HG02623 (cell line): ENCODE results near the gene SLC2A4.
A peak's percentile ranks its signal among the peaks of the same experiment; 100 is the strongest.
"Not testable (repeated sequence)": the region's sequence is repeated elsewhere in the genome, so short reads cannot be mapped to it uniquely, and the experiment has no call there.

Experiments
- ATAC-seq: cut with Tn5 transposase; IDR thresholded peaks from one replicate; pipeline ENCODE4 v1.9.1; 2021; ENCODE audit warnings: moderate library complexity; ENCODE audit not compliant: unreplicated experiment

The SLC2A4 gene

DNA sequence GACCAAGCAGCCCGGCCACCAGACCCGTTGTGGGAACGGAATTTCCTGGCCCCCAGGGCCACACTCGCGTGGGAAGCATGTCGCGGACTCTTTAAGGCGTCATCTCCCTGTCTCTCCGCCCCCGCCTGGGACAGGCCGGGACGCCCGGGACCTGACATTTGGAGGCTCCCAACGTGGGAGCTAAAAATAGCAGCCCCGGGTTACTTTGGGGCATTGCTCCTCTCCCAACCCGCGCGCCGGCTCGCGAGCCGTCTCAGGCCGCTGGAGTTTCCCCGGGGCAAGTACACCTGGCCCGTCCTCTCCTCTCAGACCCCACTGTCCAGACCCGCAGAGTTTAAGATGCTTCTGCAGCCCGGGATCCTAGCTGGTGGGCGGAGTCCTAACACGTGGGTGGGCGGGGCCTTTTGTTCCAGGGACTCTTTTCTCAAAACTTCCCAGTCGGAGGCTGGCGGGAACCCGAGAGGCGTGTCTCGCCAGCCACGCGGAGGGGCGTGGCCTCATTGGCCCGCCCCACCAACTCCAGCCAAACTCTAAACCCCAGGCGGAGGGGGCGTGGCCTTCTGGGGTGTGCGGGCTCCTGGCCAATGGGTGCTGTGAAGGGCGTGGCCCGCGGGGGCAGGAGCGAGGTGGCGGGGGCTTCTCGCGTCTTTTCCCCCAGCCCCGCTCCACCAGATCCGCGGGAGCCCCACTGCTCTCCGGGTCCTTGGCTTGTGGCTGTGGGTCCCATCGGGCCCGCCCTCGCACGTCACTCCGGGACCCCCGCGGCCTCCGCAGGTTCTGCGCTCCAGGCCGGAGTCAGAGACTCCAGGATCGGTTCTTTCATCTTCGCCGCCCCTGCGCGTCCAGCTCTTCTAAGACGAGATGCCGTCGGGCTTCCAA is at the start of gene SLC2A4:
TSS of gene SLC2A4 (plus strand) at position 645 of the 879 bp plus-strand sequence. CDS start at position 862, 217 bp downstream.
- ATAC-seq: peak; percentile 38

DNA sequence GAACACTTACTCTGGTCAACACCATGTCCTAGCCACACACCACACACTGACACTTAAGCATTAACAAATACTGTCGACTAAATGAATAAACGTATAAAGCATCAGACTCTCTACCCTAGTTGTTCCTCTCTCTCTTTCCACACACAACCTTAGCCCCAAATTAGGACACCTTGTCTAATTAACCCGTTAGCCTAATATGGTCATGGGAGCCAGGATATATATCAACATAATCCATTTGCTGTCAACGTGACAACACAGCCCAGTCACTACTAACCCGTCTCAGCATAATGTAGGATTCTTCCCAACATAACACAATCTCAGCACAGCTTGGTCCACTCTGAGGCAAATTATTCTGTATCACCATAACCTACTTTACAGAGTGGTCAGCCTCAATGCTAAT is 49.4 kb upstream of the SLC2A4 start:
- no peak for ATAC-seq

DNA sequence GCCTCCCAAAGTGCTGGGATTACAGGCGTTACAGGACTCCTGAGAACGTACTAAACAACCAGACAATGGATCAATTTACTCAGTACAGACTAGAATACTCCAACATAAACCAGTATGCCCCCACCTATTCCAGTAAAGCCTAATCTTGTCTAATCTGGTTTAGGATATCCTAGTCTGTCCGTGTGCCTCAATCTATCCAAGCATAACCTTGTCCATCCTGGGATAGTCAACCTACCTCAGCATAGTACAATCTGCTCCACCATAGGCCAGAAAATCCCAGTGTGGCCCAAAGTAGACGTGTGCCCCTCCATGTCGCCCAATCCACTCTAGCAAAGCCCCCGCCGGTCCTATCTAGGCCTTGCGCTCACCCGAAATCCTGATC is 47.8 kb upstream of the SLC2A4 start:
- ATAC-seq: no peak

DNA sequence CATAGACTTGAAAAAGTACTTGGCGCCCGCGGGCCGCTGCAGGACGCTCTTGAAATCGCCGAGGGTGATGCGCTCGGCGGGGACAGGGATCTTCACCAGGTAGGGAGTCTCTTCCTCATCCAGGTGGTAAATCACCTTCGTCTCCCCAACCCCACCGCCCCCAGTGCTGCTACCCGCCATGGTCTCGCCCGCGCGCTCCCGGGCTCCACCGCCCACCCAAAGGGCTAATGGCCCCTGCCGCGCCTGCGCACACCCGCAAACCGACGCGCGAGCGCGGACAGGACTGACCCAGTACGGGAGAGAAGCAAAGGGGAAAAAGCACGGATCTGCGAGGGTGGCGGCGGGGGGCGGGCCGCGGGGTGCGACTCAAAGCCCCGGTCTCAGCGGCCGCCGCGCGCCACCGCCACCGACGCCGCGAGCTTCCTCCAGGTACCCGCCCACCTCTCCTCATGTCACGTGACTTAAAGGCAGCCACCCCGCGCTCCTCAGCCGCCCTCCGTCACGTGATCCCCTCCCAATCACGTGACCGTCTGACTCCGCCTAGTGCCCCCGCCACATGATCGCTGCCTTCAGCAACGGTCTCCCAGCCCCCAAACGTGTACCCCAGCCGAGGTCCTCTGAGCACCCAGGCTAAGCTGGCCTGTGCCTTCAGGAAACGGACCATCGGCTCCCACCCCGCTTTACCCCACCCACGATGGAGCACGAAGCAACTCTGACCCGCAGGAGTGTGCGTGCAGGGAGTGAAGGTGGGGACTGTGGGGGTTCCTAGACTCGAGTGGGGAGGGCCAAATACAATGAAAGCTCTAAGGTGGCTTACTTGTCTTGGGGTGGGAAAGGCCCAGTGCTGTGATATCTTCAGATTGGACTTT is 47.2 kb upstream of the SLC2A4 start, which contains the start of gene DVL2:
TSS of gene DVL2 (minus strand) at position 435 of the 869 bp plus-strand sequence. CDS start at position 180, 255 bp downstream.
- ATAC-seq: peak; percentile 51

DNA sequence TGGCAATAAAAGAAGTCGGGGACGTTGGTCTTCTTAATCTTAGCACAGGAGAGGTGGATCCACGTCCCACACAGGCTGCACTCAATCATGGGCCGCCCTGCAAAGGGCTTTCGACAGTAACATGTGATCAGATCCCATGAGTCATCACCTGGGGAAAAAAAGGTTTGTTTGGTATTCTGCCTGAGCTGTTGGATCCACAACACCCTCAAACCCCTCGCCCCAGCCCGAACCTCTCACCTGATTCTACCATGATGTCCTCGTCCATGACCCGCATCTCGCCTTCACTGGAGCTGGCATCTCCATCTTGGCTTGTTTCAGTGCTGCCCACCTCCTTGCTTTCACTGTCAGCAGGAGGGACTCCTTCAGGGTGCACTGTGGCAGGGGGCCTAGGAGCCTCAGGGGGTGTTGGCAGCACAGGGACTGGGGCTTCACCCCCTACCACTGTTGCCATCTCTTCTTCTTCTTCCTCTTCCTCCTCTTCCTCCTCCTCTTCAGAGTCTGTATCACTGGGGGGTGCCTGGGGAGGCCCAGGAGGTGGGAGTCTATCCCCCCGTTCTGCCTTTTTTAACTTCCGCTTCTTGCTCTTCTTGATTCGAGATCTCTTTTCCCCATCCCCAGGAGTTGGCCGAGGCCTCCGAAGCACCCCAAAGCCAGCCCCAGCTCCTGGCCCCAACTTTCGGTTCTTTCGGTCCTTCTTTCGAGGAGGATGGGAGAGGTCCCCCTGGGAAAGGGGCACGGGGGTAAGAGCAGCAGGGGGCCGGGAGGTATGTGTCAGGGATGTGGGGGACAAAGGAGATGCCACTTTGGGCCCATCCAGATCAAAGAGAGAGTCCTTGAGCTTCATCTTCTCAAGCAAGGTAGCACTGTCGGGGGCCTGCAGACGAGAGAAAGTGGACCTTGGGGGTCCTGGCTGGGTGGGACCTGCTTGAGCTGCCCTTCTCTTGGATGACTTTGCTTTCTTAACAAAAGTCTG is 45.5 kb upstream of the SLC2A4 start:
- ATAC-seq: no peak

DNA sequence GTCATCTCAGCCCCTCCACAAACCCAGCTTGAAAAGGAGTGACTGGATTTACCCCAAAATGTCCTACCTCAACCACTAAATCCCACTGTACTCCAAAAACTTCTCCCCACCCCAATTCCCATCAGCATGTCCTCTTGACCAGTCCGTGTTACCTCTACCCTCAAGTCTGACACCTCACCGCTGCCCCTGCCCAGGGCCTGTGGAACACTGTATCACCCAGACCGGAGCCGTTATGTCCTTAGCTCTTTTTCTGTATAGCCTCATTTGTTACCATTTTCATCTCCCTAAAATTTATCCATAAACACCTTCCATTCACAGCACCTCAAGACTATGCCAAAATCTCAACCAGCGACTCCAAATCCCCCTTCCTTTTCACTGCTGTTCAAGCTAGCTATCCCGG is 44.7 kb upstream of the SLC2A4 start:
- ATAC-seq: no peak

DNA sequence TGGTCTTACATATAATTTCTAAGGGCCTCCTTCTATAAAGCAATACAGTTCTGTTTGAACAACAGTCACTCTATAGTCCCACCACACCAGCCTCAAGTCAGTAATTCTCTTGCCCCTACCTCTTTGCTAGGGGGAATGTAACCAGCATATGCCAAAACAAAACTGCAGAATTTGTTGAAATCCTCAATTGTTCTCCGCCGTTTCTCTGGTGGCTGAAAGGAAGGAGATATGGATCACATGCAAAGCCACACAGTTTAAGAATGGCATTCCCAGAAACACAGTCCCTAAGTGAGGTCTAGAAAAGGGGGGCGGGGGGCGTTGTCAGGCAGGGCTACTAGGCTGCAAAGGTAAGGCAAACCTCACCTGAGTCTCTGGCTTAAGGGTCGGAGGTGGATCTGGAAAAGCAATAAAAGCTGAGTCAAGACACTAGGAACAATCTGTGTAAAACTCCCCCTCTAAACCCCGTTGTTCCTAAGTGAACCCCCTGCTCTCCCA is 44.2 kb upstream of the SLC2A4 start:
- ATAC-seq: no peak

DNA sequence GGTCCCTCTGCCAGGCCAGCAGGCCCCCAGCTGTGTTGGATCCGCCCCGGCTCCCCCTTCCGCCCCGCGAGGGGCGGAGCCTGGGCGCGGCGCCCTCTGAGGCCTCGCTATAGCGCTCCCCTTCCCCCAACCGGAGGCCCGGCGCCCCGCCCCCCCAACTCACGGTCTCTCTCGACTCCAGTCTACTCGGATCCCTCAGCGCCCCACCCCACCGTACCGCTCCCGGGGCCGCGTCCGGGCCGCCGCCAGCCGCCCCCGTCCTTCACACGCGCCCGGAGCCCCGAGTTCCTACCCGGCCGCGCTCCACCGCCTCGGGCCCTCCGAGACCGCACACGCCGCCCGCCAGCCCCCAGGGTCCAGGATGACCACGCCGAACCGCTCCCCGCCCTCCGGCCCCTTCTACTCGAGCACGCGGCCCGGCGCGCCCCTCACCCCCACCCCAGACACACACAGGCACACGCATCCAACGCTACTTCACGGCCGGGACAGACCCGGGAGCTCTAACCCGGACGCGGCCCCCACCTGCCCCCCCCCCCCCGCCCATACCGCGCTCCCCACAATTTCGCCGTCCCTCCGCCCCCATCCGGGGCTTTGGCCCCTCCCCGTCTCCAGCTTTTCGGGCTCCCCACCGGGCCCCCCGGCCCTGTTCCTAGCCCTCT is 43.6 kb upstream of the SLC2A4 start:
- no peak for ATAC-seq

DNA sequence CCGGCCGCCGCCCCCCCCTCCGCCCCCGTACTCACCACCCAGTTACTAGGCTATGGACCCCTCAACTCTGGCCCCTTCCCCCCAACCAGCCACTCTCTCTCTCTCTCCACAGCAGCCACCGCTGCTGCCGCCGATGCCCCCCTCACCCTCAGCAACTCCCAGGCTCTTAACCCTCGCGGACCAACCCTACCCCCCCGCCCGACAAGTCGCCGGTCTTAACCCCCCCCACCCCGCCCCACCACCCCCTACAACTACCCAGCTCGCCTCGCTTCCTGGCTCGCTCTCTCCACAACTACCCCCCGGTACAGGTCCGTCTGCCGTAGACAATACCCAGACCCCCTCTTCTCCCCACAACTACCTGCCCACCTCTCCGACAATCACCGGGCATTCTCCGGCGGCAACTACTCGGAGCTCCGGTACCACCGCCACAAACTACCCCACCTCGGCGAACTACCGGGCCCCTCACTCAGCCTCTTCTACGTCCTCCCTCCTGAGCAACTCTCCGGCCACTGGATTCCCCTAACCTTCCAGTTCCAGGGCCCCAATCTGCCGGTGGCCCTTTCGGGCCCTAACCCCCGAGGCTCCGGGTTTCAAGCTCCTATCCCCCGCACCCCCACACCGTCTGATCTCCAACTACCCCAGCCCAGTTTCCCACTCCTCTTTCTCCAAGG is 43.0 kb upstream of the SLC2A4 start:
- no peak for ATAC-seq

DNA sequence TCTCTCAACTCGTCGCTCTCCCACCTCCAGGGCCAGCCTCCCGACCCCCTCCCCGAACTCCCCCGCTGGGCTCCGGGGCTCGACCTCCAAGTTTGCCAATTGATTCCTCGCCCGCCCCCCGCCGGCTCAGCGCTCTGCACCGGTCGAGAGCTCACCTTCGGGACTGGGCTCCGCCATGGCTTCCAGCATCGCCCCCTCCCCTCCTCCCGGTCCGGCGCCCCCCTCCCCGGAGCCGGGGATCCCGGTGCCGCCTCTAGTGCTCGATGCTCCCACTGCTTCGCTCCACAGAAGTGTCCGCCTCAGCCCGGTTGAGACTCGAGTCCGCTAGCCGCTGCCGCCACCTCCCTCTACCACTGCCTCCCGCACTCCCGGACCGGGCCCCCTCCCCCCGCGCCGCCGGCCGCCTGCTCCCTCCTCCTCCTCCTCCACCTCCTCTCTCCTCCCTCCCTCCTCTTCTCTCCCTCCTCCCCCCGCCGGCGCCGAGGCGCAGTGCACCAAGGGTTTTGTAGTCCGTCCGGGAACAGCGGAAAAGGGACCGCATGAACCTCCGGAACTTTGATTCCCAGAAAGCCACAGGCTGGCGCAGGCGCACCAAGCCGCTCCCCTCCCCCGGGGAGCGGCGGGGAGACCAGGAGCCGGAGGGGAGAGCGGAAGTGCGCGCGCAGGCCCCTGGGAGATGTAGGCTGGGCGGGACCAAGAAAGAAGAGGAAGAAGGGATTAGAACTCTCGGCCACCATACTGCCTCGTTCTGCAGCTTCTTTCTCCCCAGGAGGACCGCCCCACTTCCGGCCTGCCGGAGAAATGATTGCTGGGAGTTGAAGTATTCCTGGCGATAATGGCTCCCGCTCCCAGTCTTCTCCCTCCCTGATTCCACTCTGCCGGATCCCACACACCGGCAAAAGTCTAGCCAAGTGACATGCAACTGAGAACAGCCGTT is 42.2 kb upstream of the SLC2A4 start, which contains the start of gene PHF23:
TSS of gene PHF23 (minus strand) at position 367 of the 937 bp plus-strand sequence. CDS start at position 189, 178 bp downstream.
- ATAC-seq: peak; percentile 49

DNA sequence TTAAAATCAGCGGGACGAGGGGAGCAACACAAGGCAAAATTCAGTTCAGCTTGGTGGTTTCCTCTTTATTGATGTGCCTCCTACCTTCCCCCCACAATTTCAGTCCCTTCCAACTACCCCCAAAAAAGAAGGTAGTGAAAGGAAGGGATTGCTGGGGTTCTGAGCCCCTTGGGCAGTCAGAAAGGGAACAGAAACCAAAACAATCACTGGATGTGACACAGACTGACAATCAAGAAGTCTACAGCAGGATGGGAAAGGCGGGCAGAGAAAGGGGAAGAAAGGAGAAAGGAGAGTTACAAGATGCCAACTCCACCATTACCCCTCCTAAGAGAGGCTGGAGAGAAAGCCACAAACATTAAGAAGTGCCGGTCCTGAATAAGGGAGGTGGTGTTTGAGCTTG is 41.1 kb upstream of the SLC2A4 start:
- ATAC-seq: no peak

DNA sequence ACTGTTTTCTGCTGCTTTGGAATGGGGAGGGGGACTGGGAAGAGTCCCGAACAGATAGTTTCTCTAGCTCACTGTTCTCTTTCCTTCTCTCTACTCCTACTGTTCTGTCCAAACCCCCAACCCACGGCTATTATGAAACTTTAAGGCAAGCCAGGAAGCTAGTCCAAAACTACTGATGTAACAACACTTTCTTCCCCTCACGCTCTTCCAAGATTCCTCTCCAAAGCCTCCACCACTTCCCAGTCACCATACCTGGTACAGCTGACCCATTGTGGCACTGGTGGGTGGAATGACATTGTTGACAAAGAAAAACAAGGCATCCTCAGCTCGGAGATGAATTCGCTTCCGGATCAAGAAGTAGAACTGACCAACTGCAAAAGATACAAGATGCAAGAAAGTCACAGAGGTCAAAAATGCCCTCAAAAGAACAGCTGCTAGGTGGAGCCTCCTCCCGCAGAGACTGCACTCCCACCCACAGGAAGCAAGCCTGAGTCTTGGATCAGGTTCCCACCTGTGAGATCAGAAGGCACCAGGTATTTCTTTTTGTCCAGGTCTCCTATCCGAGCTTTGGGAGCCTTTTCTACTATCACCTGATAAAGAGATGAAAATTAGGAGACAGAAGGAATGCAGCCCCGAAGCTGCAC is 40.3 kb upstream of the SLC2A4 start:
- no peak for ATAC-seq

DNA sequence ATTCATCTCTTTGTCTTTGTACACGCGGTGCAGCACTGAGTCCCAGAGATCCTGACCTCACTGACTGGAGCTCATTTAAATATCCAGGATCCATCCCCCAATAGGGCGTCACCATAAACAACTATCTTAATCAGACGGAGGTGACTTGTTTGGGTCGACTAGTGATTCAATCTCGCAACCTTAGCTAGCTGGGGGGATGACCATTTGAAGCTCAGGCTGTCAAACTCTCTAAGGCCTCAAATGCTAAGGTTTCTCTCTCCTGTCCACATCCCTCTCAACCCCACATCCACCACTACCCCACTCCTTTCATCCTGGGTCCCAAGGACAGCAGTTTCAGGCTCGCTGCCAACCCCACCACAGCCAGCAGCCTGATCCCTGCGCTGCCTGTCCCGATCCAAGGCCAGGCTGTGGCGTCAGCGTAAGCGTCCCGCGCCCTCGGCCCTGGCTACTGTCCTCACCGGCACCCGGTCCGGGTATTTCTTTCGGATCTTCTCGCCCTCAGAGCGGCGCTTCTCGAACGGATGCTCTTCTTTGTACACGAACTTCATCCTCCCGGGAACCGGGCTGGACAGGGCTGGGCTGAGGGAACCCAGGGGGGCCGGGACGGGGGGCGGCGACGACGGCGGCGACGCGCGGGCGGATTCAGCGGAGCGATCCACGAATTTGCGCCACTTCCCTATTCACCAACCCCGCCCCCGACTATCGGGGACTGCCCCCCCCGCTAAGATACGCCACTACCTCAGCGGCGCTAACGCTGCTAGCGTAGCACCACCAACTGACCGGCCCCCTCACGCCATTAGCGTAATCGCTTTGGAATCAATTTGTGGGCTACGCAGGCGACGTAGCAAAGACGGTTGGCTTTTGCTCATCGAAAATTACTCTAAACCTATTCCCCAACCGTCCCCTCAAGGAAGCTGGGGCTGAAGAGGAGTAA is 39.5 kb upstream of the SLC2A4 start, which contains the start of gene GABARAP:
TSS of gene GABARAP (minus strand) at position 667 of the 934 bp plus-strand sequence. CDS start at position 548, 119 bp downstream.
- peak; percentile 26 for ATAC-seq

DNA sequence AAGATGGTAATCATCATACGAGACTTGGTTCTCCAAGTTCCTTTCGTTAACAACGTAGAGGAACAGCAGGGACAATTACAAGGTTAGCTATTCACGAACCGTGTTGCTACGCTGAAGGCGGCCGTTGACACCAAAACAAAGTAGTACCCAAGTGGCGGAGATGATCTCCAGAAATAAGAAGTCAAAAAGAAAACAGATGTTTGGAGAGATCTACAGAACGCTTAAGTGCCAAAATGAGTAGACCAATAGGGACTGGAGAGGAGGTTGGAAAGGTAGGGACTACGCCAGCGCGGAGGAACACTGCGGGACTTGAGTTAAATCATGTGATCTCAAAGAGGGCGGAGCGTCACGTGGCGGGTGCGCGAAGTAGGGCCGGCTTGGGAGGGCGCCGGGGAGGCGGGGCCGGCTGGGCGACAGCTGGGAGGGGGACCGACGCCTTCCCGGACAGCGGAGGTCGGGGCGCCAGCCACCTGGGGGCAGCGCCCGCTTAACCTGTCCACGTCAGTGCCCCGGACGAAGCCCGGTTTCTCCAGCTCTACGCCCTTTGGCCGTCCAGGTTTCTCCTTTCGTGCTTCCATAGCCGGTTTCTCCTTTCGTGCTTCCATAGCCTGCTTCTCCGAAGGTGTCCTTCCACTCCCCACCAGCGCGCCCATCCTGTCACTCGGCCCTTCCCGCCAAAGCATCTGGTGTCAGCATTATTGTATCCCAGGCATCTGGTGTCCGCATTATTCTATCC is 38.6 kb upstream of the SLC2A4 start:
- ATAC-seq: peak; percentile 27

DNA sequence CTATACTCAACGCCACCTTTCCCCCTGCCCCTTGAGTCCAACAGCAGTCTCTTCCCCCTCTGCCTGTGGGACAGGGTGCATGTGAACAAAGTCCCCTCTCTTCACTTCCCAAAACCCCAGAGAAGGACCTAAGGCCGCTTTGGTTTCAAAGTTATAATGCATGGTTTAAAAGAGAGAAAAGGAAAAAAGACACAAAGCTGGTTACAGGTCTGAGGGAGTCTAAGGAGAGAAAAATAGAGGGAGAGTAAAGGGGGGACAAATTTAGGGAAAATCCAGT is 38.1 kb upstream of the SLC2A4 start:
- ATAC-seq: no peak

DNA sequence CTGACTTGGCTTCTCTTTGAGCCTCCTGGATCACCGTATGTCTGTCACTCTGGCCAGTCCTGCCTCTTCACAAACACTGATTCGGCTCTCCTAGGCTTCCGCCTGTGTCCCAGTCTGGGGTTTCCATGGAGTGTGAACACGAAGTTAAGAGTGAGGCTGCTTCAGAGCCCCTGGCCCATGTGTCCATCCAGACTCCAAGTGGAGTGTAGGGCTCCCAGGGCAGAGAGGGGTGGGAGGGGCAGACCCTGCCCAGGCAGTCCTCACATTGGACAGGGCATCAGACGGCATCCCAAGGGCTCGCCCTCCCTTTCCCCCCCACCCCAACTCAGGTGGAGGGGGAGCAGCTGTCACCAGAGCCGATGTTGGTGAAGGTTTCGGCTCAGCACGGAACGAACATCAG is 37.7 kb upstream of the SLC2A4 start:
- ATAC-seq: not testable (repeated sequence)
